D721Med (cell line): ENCODE results near the gene PLCB1.

Experiments
- DNase-seq: peaks from one replicate; pipeline ENCODE4 v3.0.0; 2011; ENCODE audit warnings: low spot score; ENCODE audit not compliant: insufficient read length
- FAIRE-seq: peaks from 2 replicates; lab custom pipeline; 2011; peaks lifted over from hg19 to GRCh38; lab: Jason Lieb, UNC
- TF ChIP-seq, protein P1 (sequence below): IDR thresholded peaks from 2 replicates; pipeline ENCODE4 v1.5.1; 2012; ENCODE audit warnings: mild to moderate bottlenecking, control low read depth; ENCODE audit not compliant: insufficient read depth; ENCODE audit errors: missing control alignments

PLCB1 gene

GRCh38 chr20:8788831-8789230 is 656.8 kb downstream of the PLCB1 start:
- DNase-seq = no peak
- FAIRE-seq = no peak
- TF ChIP-seq, protein P1, sequence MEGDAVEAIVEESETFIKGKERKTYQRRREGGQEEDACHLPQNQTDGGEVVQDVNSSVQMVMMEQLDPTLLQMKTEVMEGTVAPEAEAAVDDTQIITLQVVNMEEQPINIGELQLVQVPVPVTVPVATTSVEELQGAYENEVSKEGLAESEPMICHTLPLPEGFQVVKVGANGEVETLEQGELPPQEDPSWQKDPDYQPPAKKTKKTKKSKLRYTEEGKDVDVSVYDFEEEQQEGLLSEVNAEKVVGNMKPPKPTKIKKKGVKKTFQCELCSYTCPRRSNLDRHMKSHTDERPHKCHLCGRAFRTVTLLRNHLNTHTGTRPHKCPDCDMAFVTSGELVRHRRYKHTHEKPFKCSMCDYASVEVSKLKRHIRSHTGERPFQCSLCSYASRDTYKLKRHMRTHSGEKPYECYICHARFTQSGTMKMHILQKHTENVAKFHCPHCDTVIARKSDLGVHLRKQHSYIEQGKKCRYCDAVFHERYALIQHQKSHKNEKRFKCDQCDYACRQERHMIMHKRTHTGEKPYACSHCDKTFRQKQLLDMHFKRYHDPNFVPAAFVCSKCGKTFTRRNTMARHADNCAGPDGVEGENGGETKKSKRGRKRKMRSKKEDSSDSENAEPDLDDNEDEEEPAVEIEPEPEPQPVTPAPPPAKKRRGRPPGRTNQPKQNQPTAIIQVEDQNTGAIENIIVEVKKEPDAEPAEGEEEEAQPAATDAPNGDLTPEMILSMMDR = no peak

DNA sequence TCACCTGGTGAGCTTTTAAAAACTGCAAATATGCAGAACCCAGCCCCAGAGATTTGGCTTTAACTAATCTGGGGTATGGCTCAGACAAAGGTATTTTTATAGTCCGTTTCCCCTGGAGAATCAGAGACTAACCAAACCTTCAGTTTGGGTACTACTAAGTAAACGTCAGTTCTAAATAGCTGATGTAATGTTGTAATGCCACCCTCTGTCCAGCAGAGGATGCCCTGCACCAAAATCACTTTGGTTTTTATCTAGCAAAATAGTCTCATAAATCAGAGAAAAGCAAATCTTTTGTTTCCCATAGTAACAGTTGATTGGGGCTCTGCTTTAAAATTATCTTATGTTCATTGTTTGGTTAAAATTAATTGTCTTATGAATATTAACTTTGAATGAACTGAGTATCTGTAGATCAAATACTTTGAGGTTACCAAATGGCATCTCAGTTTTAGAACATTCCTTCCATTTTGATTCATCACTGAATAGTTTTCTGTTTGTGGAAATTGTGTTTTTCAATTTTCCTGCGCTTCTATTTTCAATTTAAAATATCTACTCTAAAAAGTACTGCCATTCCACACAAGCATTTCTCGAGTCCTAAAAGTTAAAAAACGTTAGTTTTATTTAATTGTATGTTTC is 658.5 kb downstream of the PLCB1 start:
- DNase-seq = no peak
- TF ChIP-seq, protein P1 = peak; percentile 96
- no peak for FAIRE-seq

- TF ChIP-seq, protein P1 = no peak
- DNase-seq = no peak
- FAIRE-seq = no peak
Measured at GRCh38 chr20:8795404-8795803, 663.3 kb downstream of the PLCB1 start.

DNA sequence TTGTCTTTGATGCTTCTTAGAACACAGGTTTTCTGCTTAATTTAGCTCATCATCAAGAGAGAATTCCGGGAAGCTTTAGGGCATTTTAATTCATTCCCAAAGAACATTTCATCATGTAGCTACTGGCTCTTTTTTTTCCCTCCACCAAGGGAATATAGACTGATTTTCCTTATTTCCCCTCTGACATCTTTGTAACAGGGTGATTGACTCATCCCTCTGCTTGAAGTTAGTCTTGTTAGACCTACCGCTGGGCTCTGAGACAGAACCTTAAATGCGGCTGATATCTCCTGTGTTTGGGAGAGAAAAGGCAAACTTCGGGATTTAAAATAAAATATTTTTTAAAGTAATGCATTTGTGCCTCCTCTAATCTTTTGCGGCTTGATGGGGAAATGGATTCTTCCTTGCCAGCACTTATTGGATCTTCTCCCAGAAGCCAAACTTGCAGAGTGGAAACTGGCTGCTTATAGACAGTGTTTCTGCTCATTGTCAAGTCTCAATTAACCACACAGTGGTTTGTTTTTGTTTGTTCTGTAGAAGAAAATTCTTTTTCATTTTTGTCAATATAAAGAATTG is 664.1 kb downstream of the PLCB1 start:
- no peak for DNase-seq
- no peak for FAIRE-seq
- TF ChIP-seq, protein P1 = no peak

DNA sequence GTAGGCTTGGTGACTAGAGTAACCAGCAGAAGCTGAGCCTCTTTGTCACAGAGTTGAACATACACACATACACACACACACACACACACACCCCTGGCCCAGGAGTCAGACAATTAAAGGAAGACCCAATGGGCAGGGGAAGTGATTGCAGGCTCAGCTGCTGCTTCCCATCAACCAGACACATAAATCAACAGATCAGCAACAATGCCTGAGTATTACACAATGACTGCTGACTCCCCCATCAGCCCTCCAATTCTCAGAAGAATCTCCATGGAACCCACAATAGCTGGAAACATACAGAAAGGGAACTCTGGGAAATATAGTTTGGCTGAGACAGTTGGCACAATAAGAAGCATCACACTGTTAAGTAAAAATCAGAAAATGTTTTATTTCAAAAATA is 666.4 kb downstream of the PLCB1 start:
- DNase-seq (no peak), FAIRE-seq (no peak)
- TF ChIP-seq, protein P1 = no peak

DNA sequence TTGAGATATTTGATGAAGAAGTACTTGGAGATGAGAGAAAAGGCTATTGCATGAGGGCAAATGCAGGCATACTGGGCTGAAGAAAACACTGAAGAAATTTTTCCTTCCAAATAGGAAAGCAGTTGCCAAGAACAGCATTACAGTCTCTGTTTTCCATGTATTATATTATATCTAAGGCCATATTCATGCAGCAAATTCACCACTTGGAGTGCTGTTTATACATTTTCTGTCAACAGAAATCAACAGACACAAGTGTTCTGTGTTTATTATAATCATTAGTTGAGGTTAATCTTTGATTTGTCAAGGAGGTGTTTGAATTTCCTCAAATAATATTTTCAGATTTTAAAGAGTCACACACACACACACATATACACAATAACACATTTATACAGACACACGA is 668.0 kb downstream of the PLCB1 start:
- no peak for FAIRE-seq
- TF ChIP-seq, protein P1 = no peak
- no peak for DNase-seq

DNA sequence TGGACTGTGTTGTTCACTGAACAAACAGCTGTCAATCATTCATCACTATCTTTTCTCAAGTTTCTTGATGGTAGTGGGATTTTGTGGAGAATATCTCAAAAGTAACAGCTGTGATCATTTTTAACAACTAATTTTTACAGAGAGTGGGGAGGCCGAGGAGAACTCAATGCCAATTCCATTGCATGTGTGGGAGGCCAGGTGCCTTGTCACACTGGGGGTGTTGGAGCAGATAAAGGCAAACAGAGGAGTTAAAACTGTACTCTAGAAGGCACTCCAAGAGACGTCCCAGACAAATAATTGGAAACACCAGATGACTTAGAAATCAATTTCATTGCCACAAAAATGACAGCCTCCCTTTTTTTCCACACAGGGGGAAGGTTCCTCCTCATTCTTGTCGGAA is 669.6 kb downstream of the PLCB1 start:
- FAIRE-seq = no peak
- no peak for DNase-seq
- TF ChIP-seq, protein P1 = no peak
